ENCODE data around the gene C1QTNF6.

The C1QTNF6 gene

GRCh38 chr22:37160027-37160426 is 28.0 kb downstream of the C1QTNF6 start:
- no peak for DNase-seq

- DNase-seq, result no peak
Measured at GRCh38 chr22:37158963-37159290, 29.1 kb downstream of the C1QTNF6 start.

GRCh38 chr22:37157516-37158285 is 30.3 kb downstream of the C1QTNF6 start:
- no peak for DNase-seq

GRCh38 chr22:37156686-37157435 is 31.2 kb downstream of the C1QTNF6 start:
- no peak for DNase-seq

- no peak for DNase-seq
Measured at GRCh38 chr22:37155971-37156370, 32.1 kb downstream of the C1QTNF6 start.

- no peak for DNase-seq
Measured at GRCh38 chr22:37154925-37155712, 32.9 kb downstream of the C1QTNF6 start.

GRCh38 chr22:37153901-37154300 is 34.1 kb downstream of the C1QTNF6 start:
- DNase-seq, result no peak

GRCh38 chr22:37151401-37151800 is 36.6 kb downstream of the C1QTNF6 start:
- no peak for DNase-seq

GRCh38 chr22:37150701-37151100 is 37.3 kb downstream of the C1QTNF6 start:
- DNase-seq, result no peak

- no peak for DNase-seq
Measured at GRCh38 chr22:37148742-37149665, 39.0 kb downstream of the C1QTNF6 start.

GRCh38 chr22:37148031-37148651 is 39.9 kb downstream of the C1QTNF6 start:
- DNase-seq, result no peak

GRCh38 chr22:37147186-37147990 is 40.7 kb downstream of the C1QTNF6 start:
- no peak for DNase-seq

- no peak for DNase-seq
Measured at GRCh38 chr22:37146507-37147180, 41.4 kb downstream of the C1QTNF6 start.

- DNase-seq, result no peak
Measured at GRCh38 chr22:37146051-37146385, 42.0 kb downstream of the C1QTNF6 start.

- DNase-seq, result no peak
Measured at GRCh38 chr22:37145180-37146050, 42.6 kb downstream of the C1QTNF6 start.

GRCh38 chr22:37144180-37144554 is 43.9 kb downstream of the C1QTNF6 start:
- DNase-seq, result no peak

GRCh38 chr22:37141971-37142370 is 46.1 kb downstream of the C1QTNF6 start:
- no peak for DNase-seq

- DNase-seq, result no peak
Measured at GRCh38 chr22:37141476-37141875, 46.6 kb downstream of the C1QTNF6 start.

- DNase-seq, result no peak
Measured at GRCh38 chr22:37140686-37141323, 47.2 kb downstream of the C1QTNF6 start.
